ENCODE data around the gene CCDC50.

Gene CCDC50

GRCh38 chr3:191381303-191381702 lies 52.1 kb downstream of the CCDC50 start:
- TF ChIP-seq CTCF (conservative IDR thresholded peaks at IDR 0.05; ENCODE audit: low read depth, low read length): no peak

GRCh38 chr3:191382661-191383060 lies 53.5 kb downstream of the CCDC50 start:
- no peak for TF ChIP-seq CTCF (conservative IDR thresholded peaks at IDR 0.05; ENCODE audit: low read depth, low read length)
- DNase-seq (ENCODE audit: low read depth): no peak
- no peak overlapping the region for H3K4me3 ChIP-seq (ENCODE audit: low read depth, low read length)

More at GRCh38 chr3:191381303-191381702, 52.1 kb downstream of the CCDC50 start:
- DNase-seq (ENCODE audit: low read depth): no peak
- H3K4me3 ChIP-seq (ENCODE audit: low read depth, low read length): no peak overlapping the region

- peak; percentile 90 for DNase-seq (ENCODE audit: low read depth)
- no peak for TF ChIP-seq CTCF (conservative IDR thresholded peaks at IDR 0.05; ENCODE audit: low read depth, low read length)
- no peak overlapping the region for H3K4me3 ChIP-seq (ENCODE audit: low read depth, low read length)
These were observed 53.9 kb downstream of the CCDC50 start for GRCh38 chr3:191383124-191383523.

GRCh38 chr3:191385101-191385500 lies 55.9 kb downstream of the CCDC50 start:
- no peak overlapping the region for H3K4me3 ChIP-seq (ENCODE audit: low read depth, low read length)
- no peak for DNase-seq (ENCODE audit: low read depth)
- no peak for TF ChIP-seq CTCF (conservative IDR thresholded peaks at IDR 0.05; ENCODE audit: low read depth, low read length)

- peak; percentile 42 for DNase-seq (ENCODE audit: low read depth)
- no peak for TF ChIP-seq CTCF (conservative IDR thresholded peaks at IDR 0.05; ENCODE audit: low read depth, low read length)
- H3K4me3 ChIP-seq (ENCODE audit: low read depth, low read length): no peak overlapping the region
These were observed 58.4 kb downstream of the CCDC50 start for GRCh38 chr3:191387441-191388077.

- peak; percentile 55 for DNase-seq (ENCODE audit: low read depth)
These were observed 59.6 kb downstream of the CCDC50 start for GRCh38 chr3:191388823-191389222.

More at GRCh38 chr3:191388823-191389222, 59.6 kb downstream of the CCDC50 start:
- H3K4me3 ChIP-seq (ENCODE audit: low read depth, low read length): no peak overlapping the region
- TF ChIP-seq CTCF (conservative IDR thresholded peaks at IDR 0.05; ENCODE audit: low read depth, low read length): peak; percentile 50

All from choroid plexus epithelial cell (primary cell).